ENCODE results near the gene MYBPC1.
"Not testable (repeated sequence)": the region's sequence is repeated elsewhere in the genome, so short reads cannot be mapped to it uniquely, and the experiment has no call there.

MYBPC1 gene, protein sequence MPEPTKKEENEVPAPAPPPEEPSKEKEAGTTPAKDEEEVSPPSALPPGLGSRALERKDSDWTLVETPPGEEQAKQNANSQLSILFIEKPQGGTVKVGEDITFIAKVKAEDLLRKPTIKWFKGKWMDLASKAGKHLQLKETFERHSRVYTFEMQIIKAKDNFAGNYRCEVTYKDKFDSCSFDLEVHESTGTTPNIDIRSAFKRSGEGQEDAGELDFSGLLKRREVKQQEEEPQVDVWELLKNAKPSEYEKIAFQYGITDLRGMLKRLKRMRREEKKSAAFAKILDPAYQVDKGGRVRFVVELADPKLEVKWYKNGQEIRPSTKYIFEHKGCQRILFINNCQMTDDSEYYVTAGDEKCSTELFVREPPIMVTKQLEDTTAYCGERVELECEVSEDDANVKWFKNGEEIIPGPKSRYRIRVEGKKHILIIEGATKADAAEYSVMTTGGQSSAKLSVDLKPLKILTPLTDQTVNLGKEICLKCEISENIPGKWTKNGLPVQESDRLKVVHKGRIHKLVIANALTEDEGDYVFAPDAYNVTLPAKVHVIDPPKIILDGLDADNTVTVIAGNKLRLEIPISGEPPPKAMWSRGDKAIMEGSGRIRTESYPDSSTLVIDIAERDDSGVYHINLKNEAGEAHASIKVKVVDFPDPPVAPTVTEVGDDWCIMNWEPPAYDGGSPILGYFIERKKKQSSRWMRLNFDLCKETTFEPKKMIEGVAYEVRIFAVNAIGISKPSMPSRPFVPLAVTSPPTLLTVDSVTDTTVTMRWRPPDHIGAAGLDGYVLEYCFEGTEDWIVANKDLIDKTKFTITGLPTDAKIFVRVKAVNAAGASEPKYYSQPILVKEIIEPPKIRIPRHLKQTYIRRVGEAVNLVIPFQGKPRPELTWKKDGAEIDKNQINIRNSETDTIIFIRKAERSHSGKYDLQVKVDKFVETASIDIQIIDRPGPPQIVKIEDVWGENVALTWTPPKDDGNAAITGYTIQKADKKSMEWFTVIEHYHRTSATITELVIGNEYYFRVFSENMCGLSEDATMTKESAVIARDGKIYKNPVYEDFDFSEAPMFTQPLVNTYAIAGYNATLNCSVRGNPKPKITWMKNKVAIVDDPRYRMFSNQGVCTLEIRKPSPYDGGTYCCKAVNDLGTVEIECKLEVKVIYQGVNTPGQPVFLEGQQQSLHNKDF

DNA sequence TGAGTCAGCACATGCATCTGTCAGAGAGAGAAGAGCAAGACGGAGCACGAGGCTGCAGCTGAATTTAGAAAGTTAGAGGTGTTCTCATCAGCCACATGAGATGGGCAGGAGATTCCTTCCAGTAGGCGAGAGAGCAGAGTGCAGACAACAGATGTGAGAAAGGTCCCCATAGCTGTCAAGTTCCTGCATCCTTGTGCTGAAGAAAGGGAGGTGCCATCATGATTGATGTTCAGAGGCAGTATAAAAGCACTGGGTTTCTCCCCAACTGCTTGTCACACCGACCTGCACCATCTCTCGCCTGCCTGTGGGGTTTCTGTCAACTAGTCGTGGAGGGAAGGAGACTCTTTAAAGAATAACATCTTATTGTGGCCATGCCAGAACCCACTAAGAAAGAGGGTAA lies at the start of gene MYBPC1:
Gene MYBPC1, plus strand, starts transcription at position 272 of the 400 bp plus-strand sequence. Its CDS starts 100 bp downstream, at position 372.
- DNase-seq: no peak

DNA sequence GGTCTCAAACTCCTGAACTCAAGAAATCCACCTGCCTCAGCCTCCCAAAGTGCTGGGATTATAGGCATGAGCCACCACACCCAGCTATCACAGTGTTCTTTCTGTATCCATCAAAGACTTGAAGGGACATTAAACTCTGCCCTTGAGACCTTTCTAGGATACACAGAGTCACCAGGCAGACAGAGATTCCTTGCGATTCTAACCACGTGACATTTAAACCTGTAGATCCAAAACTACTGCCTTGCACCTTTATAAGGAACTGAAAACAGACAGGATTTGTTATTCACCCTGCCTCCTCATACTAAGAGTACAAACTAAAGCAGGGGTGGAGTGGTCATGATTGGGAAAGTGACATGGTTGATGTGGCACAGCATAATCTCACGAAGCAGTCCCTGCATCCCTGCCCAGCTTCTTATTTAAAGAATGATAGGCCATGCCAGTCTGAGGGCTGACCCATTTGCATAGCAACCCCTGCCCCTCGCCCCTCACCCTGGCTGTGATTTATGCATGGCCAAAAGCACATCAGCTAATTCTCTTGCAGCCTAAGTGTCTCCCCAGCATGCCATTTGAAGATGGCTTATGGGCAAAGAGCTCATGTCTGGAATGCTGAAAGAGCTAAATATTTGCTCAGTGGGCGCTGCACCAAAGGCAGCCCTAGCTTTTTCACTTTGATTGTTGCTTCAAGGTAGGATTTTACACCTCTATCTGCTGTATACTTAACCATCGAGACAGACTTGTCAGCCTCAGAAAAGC lies 43.2 kb upstream of the MYBPC1 start:
- DNase-seq: no peak

DNA sequence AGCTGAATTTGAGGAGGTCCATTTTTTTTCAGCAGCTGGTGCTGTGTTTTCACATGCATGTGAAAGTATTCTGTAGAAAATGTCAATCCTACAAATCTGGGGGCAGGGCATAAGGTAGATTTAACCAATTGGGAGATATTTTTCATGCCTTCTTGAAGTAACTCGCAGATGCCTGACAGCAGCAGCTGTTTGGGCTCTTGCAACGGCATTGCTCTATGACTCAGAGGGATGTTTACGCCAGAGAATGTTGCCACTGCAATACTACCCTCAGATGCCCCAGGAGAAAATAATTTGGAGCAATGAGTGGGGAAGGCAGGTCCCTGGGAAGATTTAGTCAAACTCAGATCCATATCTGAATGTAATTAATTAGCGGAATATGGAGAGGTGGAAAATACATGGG lies 42.5 kb upstream of the MYBPC1 start:
- no peak for DNase-seq

- peak in 1 of 2 experiments; percentile 4 for DNase-seq
These were observed 37.7 kb upstream of the MYBPC1 start for GRCh38 chr12:101557094-101557493.

DNA sequence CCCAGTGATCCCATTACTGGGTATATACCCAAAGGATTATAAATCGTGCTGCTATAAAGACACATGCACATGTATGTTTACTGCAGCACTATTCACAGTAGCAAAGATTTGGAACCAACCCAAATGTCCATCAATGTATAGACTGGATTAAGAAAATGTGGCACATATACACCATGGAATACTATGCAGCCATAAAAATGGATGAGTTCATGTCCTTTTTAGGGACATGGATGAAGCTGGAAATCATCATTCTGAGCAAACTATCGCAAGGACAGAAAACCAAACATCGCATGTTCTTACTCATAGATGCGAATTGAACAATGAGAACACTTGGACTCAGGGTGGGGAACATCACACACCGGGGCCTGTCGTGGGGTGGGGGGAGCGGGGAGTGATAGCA lies 36.0 kb upstream of the MYBPC1 start:
- not testable (repeated sequence) for DNase-seq

DNA sequence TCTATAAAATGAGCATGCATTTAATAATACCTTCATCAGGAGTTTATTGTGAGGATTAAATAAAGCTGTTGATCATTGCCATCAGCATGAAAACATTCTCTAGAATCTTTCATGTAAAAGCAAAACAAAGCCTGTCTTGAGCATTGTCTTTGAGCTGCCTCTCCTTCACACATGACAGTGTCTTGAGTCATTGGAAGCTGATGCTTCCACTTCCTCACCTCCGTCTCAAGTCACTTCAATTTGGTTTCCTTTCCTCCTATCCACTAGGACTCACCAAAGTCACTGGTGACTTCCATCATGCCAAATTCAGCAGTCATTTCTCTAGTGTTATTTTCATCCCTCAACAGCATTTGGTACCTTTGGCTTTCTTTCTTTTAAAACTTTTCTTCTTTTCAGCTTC lies 31.6 kb upstream of the MYBPC1 start:
- DNase-seq: no peak

DNA sequence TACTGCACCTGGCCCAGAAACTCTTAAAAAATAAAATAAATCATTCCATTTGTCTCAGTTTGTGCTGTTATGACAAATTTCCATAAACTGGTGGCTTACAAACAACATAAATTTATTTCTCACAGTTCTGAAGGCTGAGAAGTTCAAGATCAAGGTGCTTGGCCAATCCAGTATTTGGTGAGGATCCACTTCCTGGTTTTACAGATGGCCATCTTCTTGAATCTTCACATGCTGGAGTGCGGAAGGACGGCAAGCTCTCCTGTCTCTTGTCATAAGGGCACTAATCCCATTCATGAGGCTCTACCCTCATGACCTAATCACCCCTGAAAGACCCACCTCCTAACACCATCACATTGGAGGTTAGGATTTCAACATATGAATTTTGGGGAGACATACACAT lies 29.9 kb upstream of the MYBPC1 start:
- DNase-seq: no peak

DNA sequence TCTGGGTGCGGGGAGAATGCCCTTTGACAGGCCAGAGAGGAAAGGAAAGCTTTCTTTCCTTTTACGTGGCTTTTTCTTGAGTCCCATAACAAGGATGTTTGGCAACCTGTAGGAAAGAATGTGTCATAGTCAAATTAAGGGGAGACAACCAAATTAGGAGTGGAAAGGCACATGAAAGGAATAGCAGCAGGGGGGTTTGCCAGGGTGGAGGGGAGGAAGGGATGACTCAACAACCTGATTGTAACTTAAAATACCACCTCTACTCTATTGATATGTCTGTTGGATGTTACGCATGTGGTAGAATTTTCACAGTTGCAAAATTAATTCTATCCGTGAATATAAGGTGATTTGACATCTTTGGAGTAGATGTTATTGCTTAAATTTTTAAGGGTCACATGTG lies 28.5 kb upstream of the MYBPC1 start:
- DNase-seq: no peak

DNA sequence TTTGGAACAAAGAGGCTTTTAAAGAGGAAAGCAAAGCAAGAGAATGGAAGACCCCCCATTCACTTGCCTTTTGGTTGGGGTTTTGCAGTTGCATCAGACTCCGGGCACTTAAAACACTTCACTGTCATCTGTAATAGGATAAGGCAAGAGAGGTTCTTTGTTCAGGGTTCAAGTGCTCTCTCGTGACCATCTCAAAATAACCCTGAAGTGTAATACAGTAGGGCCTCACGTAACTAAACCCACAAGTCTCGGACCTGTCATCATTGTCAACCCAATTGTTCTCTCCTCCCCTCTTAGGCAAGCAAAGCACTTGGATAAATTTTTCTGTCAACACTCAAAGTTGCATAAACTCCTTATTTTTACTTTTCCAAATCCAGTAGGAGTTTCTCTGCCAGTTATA lies 26.9 kb upstream of the MYBPC1 start:
- DNase-seq: no peak

DNA sequence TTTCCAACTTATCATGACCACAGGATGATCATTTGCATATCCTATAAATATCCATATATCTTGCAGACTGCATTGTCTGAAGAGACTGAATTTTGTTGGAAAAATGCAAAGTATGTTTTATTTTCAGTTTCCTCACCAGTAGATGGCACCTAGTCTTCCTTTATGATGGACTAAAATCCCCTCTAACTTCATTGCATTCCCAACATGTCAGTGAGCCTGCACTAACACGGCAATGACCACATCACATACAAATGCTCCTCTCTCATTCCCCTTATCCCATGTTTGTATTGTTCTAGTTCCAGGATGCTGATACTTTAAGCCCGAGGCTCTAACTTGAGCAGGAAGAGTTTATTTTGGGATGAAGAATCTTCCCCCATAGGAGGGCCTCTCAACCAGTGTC lies 24.7 kb upstream of the MYBPC1 start:
- DNase-seq: peak; percentile 31

GRCh38 chr12:101571105-101571504 lies 23.7 kb upstream of the MYBPC1 start:
- DNase-seq: no peak

DNA sequence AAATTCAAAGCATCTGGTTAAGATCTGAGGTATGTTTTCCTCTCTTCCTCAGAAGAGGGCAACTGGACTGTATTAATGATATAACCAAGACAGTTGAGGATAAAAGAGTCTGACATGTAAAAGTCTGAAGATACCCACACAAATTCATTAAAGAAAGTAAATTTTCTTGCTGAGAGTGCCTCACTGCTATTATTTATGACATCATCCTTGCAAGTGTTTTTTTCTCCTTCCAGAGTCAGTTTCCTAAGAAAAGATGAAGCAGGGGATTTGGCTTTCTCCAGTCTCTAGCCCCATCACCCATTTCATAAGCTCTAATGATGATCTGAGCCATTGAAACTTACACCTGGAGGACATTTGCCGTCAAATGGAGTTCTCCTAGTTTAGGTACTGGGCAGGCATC lies 21.0 kb upstream of the MYBPC1 start:
- no peak for DNase-seq

GRCh38 chr12:101578417-101578816 lies 16.4 kb upstream of the MYBPC1 start:
- DNase-seq: no peak

DNA sequence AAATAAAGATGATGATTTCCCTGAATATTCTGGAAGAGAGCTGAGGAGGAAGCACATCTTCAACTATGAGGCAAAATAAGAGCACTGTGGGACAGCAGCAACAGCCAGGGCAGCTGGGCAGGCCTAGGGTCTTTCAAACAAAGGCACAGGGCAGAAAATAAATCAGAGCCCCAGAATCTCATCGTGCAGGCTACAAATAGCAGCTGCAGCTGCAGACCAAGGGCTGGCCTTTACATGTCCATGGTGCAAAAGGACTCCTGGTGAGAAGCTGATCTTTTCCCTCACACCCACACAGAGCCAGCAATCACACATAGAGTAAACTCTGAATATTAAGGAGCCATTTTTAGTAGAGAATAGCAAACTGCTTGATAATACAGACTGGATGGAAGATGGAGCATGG lies 13.6 kb upstream of the MYBPC1 start:
- DNase-seq: no peak

- DNase-seq: no peak
These were observed 11.8 kb upstream of the MYBPC1 start for GRCh38 chr12:101582937-101583336.

- no peak for DNase-seq
These were observed 4.4 kb upstream of the MYBPC1 start for GRCh38 chr12:101590383-101590782.

GRCh38 chr12:101591781-101592180 lies 3.0 kb upstream of the MYBPC1 start:
- DNase-seq: no peak

DNA sequence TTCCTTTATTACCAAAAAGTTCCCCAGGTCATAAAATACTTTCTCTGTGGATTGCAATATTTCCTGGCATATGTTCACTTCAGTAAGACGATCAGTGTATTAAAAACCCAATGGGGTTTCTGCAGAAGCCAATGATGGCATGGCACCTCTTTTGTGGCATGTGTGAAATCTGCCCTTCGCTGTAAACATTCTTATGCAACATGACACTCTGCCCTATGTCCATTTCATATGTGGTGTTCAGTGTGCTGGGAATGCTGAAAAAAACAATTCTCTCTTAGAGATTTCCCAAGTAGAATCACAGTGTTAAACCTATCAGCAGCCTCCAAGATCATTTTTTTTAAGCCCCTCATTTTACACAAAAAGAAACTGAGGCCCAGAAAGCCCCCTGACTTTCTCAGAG lies 2.3 kb upstream of the MYBPC1 start:
- no peak for DNase-seq

DNA sequence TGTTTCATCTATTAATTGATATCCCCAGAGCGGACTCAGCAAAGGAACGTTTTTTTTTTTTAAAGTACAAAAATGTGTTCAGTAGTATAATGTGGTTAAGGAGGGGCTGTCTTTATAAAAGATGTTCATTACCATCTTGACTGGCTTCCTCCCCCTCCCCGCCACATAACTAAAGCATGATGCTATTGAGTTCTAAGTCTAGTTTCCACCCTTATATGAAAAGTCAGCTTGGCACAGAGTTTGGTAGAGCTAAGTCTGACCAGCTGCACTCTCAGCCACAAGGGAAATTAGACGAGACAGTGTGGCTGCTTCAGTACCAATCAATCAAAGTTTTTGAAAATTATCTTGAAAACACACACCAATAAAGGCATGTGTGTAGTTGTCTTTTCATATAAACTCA lies 1.9 kb upstream of the MYBPC1 start:
- DNase-seq: no peak

DNA sequence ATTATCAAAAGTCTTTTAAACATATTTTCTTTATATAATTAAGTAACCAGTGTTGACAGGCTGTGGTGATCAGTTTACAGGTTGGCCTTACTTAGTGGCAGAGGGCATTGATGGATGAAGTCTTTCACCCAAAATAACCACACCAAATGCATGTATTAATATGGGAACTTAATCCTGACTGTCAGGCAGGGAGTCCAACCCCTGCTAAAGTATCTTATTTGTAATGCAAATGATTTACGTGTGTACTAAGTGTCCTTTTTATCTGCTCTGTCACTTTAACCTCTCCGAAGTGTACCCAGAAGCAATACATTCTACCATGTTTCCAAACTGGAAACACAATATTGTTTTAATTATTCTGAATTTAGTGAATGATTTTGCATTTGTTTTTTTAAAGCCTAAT lies 1.4 kb downstream of the MYBPC1 start:
- no peak for DNase-seq

DNA sequence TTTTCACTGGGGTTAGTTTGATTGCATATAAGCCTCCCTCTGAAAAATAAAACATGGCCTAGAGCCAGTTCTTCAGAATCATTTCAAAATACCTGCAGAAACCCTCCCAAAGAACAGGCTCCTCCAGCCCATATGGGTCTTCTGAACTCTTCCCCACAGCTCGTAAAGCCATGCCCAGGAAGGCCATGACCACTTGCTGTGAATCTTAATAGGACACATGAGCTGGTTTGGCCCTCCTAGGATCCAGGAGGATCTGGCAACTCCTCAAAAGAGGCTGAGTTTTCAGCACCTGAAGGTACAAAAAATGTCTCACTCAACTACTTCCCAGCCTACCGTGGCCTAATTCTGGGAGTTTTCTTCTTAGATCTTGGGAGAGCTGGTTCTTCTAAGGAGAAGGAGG lies 2.4 kb downstream of the MYBPC1 start:
- DNase-seq: no peak

DNA sequence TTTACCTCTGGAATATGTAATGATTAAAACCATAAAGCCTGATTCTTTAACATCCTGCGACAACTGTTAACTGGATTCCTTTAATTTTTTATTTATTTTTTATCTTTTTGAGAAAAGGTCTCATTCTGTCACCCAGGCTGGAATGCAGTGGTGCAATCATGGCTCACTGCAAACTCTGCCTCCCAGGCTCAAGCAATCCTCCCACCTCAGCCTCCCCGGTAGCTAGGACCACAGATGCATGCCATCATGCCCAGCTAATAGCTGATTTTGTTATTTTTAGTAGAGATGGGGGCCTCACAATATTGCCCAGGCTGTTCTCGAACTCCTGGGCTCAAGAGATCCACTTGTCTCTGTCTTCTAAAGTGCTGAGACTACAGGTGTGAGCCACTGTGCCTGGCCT lies 3.7 kb downstream of the MYBPC1 start:
- no peak for DNase-seq

- DNase-seq: no peak
These were observed 4.5 kb downstream of the MYBPC1 start for GRCh38 chr12:101599311-101599710.

All from AML-193 (cell line).